HCT116 (cell line): ENCODE data around the gene DCAF15.

Source experiments
- CEBPB ChIP-seq: IDR thresholded peaks from 2 replicates; pipeline ENCODE4 v1.6.1; 2012; ENCODE audit warnings: low read depth
- CTCF ChIP-seq, 3 experiments: fragments of 200-600 bp in 1 of 3; sonication (generic) in 1 of 3; IDR thresholded peaks in 2 of 3; conservative IDR thresholded peaks in 1 of 3; 2 replicates each; pipeline ENCODE4 v1.5.1; 2012 to 2017; ENCODE audit warnings: low read depth in 2 of 3, low read length in 2 of 3, antibody characterized with exemption in 1 of 3, borderline replicate concordance in 1 of 3, control low read depth in 1 of 3, mild to moderate bottlenecking in 1 of 3, mixed read lengths in 1 of 3, mixed run types in 1 of 3, moderate library complexity in 1 of 3; ENCODE audit not compliant: insufficient read depth in 1 of 3
- EZH2 ChIP-seq: fragments of 200-600 bp; sonication (generic); IDR thresholded peaks from 2 replicates; pipeline ENCODE4 v1.6.1; 2017; ENCODE audit warnings: antibody characterized with exemption, mixed run types
- MAX ChIP-seq: IDR thresholded peaks from 2 replicates; pipeline ENCODE4 v1.6.1; 2012
- POLR2A ChIP-seq: IDR thresholded peaks from 2 replicates; pipeline ENCODE4 v1.7.0; 2011; ENCODE audit warnings: borderline replicate concordance; ENCODE audit not compliant: insufficient read depth, insufficient read length; ENCODE audit errors: extremely low read depth
- POLR2AphosphoS5 ChIP-seq: IDR thresholded peaks from 2 replicates; pipeline ENCODE4 v1.6.1; 2011; ENCODE audit warnings: mild to moderate bottlenecking, low read depth, low read length, moderate library complexity
- SP1 ChIP-seq: IDR thresholded peaks from 2 replicates; pipeline ENCODE4 v1.6.1; 2012; ENCODE audit warnings: low read depth
- TF ChIP-seq, protein P1 (sequence below): IDR thresholded peaks from 2 replicates; pipeline ENCODE4 v1.6.1; 2012; ENCODE audit warnings: low read depth

DNA sequence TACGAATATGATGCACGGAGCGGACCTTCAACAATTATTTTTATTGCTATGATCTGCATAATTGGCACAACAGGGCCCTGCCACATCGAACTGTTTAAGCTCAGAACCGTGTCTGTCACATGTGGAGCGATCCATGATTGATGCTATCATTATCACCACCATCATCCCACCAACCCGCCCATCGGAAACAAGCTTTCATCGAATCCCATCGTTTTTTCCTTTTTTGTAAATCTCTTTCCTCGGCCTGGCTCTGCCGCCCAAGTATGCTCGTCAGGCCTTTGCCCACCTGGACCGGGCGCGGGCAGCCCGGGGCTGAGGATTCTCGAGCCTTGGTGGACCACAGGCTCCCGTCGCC lies 533 bp upstream of the DCAF15 start:
- TF ChIP-seq CTCF (IDR thresholded peaks at IDR 0.05 in 2 of 3, conservative IDR thresholded peaks at IDR 0.05 in 1 of 3; ENCODE audit: borderline replicate concordance in 1 of 3, insufficient read depth in 1 of 3, low read depth in 2 of 3, low read length in 2 of 3) (no peak), SP1 (no peak), POLR2AphosphoS5 (no peak), EZH2 (no peak), CEBPB (no peak), MAX (no peak), POLR2A (no peak)
- TF ChIP-seq, protein P1, sequence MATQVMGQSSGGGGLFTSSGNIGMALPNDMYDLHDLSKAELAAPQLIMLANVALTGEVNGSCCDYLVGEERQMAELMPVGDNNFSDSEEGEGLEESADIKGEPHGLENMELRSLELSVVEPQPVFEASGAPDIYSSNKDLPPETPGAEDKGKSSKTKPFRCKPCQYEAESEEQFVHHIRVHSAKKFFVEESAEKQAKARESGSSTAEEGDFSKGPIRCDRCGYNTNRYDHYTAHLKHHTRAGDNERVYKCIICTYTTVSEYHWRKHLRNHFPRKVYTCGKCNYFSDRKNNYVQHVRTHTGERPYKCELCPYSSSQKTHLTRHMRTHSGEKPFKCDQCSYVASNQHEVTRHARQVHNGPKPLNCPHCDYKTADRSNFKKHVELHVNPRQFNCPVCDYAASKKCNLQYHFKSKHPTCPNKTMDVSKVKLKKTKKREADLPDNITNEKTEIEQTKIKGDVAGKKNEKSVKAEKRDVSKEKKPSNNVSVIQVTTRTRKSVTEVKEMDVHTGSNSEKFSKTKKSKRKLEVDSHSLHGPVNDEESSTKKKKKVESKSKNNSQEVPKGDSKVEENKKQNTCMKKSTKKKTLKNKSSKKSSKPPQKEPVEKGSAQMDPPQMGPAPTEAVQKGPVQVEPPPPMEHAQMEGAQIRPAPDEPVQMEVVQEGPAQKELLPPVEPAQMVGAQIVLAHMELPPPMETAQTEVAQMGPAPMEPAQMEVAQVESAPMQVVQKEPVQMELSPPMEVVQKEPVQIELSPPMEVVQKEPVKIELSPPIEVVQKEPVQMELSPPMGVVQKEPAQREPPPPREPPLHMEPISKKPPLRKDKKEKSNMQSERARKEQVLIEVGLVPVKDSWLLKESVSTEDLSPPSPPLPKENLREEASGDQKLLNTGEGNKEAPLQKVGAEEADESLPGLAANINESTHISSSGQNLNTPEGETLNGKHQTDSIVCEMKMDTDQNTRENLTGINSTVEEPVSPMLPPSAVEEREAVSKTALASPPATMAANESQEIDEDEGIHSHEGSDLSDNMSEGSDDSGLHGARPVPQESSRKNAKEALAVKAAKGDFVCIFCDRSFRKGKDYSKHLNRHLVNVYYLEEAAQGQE: no peak
